Dendritic cell treated with granulocyte-macrophage colony-stimulating factor and Interleukin-4, amounts not matched to agents 40 ng/mL and 50 ng/mL, for 4 days (primary cell): ENCODE results near the gene UQCRC2.
"Not testable (repeated sequence)": the region's sequence is repeated elsewhere in the genome, so short reads cannot be mapped to it uniquely, and the experiment has no call there.

Experiments
- H3K27ac Mint-ChIP-seq: one replicate; pipeline ENCODE4 v1.8.0; 2022; ENCODE audit warnings: mild to moderate bottlenecking, mixed read lengths
- H3K27me3 Mint-ChIP-seq: one replicate; pipeline ENCODE4 v1.8.0; 2022; ENCODE audit warnings: mild to moderate bottlenecking, mixed read lengths
- H3K36me3 Mint-ChIP-seq: one replicate; pipeline ENCODE4 v1.8.0; 2022; ENCODE audit warnings: low read depth, mixed read lengths
- H3K4me1 Mint-ChIP-seq: one replicate; pipeline ENCODE4 v1.8.0; 2022; ENCODE audit warnings: low read depth, mixed read lengths
- H3K4me3 Mint-ChIP-seq: one replicate; pipeline ENCODE4 v1.8.0; 2022; ENCODE audit warnings: mild to moderate bottlenecking, moderate library complexity, mixed read lengths
- H3K9me3 Mint-ChIP-seq: one replicate; pipeline ENCODE4 v1.8.0; 2022; ENCODE audit warnings: mixed read lengths
- intact Hi-C: fragments of 100-400 bp; cut with micrococcal nuclease; formaldehyde crosslinking; loops from one replicate; pipeline ENCODE4 v1.15.0; 2022

UQCRC2 gene

DNA sequence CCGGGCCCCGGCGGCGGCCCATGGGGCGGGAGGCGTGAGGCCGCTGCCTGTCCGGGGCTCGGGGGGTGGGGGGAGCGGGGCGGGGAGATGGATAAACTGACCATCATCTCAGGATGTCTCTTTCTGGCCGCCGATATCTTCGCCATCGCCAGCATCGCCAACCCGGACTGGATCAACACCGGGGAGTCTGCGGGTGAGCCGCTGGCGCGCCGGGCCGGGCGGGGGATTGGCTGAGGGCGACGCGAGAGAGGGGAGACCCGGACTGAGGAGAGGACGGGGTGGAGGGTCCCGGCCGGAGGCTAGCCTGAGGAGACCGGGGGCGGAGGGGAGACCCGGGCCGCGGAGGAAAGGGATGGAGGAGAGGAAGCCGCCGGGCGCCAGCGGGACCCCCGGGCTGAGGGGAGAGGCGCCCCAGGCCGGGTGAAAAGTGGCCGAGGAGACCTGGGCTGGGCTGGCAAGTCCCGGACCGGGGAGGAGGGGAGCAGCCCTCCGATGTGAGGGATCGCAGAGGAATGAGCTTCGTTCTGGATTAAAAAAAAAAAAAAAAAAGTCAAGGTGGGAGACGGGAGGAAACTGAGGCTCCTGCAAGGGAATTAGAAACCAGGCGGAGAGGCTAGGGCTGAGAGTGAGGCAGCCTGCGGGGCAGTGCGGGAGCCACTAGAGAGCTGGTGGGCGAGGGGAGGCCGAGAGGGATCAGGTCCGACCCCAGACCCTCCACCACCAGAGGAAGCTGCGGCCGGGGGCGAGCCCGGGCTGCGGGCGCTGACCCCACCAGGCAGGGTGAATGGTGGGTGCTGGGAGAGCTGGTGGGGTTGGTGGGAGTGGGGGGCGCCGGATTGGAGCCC lies 55.3 kb downstream of the UQCRC2 start:
- Mint-ChIP-seq H3K4me3 (peak overlapping the region; percentile 96), H3K36me3 (peaks cover 18% of the 10 kb centered on the region), H3K9me3 (no peaks in the 10 kb centered on the region), H3K27ac (peak overlapping the region; percentile 88), H3K4me1 (peaks cover 44% of the 10 kb centered on the region), H3K27me3 (peaks cover 10% of the 10 kb centered on the region)
- intact Hi-C loops: no loop called here

DNA sequence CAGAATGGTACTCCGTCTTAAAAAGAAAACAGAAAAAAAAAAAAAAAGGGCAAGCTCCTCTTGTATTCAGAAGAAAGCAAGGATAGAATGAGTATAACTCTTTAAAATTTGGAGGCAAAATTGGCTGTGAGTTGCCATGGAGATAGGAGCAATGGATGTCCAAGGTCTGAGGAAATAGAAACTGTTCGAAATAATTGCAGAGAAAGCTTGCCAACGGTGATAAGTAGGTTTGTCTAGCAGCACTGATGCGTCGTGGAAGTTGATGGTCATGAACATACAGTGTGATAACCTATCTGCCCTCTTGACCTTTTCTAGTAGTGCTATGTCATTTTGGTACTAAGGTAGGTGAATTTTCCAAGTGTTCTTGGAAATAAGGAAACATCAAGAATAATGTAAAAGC lies 57.7 kb downstream of the UQCRC2 start:
- intact Hi-C loops: no loop called here
- Mint-ChIP-seq H3K4me3 (no peak overlapping the region), H3K27me3 (peaks cover 6% of the 10 kb centered on the region), H3K27ac (no peak overlapping the region), H3K9me3 (no peaks in the 10 kb centered on the region), H3K36me3 (peaks cover 18% of the 10 kb centered on the region), H3K4me1 (peaks cover 59% of the 10 kb centered on the region)

DNA sequence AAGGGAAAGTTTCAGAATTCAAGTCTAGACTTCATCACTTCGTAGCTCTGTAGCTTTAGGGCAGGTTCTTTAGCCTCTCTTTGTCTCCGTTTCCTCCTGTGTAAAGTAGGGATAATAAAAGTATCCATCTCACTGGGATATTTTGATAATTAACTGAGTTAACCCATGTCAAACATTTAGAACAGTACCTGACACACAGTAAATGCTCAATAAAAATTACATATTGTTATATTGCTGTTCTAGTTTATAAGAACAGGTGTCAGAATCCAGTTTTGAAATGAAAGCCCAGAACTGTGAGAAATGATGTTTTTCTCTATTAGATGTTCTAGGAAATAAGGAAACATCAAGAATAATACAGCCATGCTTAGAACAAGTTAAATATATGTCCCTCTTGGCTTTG lies 59.1 kb downstream of the UQCRC2 start:
- Mint-ChIP-seq H3K9me3 (no peaks in the 10 kb centered on the region), H3K36me3 (peaks cover 18% of the 10 kb centered on the region), H3K27ac (no peak overlapping the region), H3K27me3 (peaks cover 1% of the 10 kb centered on the region), H3K4me1 (peaks cover 61% of the 10 kb centered on the region), H3K4me3 (no peak overlapping the region)
- intact Hi-C loops: no loop called here

DNA sequence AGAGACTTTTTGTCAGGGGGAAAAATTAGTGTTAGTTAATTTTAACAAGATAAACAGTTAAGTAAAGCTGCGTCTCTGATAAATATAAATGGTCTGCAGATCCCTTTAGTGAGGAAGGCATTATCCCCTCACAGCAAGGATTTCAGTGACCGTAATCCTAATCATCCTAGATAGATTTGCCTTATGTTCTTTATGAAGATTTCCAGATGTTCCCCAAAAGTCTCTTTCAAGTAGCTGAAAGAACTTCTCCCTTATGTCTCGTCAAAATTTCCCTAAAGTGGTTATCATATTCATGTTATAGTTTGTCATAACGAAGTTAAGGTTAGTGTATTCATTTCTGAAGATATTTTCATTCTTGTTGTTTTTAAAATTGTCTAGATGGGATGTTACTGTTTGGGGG lies 60.3 kb downstream of the UQCRC2 start:
- Mint-ChIP-seq H3K27ac (no peak overlapping the region), H3K4me1 (peaks cover 60% of the 10 kb centered on the region), H3K36me3 (peaks cover 8% of the 10 kb centered on the region), H3K27me3 (no peaks in the 10 kb centered on the region), H3K4me3 (no peak overlapping the region), H3K9me3 (no peaks in the 10 kb centered on the region)
- intact Hi-C loops: no loop called here

DNA sequence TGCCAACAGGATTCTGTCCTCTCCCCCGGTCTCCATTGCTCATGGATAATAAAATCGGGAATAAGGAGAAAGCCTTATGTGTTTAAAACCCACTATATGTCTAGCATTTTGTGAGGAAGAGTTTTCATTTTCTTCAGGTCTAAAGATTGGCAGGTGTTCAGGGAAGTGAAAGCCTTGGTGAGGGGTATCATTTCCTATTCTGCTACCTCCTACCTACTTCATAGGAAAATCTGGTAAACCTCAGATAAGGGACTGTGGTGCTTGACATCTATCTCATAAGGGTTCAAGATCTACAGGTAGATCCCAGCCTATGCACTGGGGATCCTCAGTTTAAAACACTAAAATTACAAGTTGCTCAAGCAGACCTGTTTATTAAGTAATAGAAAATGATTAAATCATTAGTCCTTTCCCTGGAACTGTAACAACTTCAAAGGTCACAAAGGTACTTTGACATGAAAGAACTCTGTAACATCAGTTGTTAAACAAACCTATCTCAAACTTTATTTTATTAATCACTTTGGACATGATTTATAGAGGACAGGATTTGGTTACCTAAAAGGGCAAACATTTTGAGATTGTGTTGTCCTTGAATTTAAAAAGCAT lies 61.2 kb downstream of the UQCRC2 start:
- no peaks in the 10 kb centered on the region for H3K27me3 Mint-ChIP-seq
- intact Hi-C loops: no loop called here
- peaks cover 60% of the 10 kb centered on the region for H3K4me1 Mint-ChIP-seq
- H3K9me3 Mint-ChIP-seq: no peaks in the 10 kb centered on the region
- H3K36me3 Mint-ChIP-seq: peaks cover 6% of the 10 kb centered on the region
- H3K27ac Mint-ChIP-seq: no peak overlapping the region
- no peak overlapping the region for H3K4me3 Mint-ChIP-seq

DNA sequence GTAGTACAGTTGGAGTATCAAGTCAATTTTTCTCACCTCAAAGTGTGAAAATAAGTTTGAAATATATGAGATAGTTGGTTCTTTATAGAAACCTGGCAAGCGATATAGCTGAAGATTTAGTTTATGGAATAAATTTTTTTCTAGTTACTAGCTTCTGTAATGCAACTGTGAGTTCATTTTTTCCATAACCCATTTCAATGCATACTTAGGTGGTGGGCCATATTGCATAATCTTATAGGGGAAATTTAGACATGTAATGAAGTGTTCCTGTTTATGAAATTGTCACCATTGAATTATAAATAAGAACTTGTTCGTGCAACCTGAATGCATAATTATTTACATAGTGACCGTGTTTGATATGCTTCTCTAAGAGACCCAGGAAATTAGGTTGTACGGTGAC lies 63.8 kb downstream of the UQCRC2 start:
- Mint-ChIP-seq H3K27ac (no peak overlapping the region), H3K27me3 (no peaks in the 10 kb centered on the region), H3K4me1 (peaks cover 48% of the 10 kb centered on the region), H3K9me3 (no peaks in the 10 kb centered on the region), H3K4me3 (no peak overlapping the region), H3K36me3 (no peaks in the 10 kb centered on the region)
- intact Hi-C loops: no loop called here

DNA sequence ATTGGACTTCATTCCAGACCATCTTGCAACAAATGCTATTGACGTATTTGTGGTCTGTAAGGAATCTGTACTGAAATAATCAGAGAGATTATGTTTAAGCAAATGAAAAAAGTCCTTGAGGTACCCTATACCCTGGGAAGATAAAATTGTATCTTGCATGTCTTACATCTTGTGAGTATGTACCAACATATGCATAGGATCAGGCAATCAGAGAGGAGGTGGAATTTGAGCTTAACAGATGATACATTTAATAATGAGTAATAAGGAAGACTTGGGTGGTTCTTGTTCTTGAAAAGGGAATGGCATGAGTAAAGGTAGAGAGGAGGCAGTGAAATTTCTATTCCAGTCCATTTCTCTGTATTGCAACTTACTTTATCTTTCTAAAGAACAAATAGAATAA lies 65.4 kb downstream of the UQCRC2 start:
- Mint-ChIP-seq H3K27ac (no peak overlapping the region), H3K36me3 (no peaks in the 10 kb centered on the region), H3K4me1 (peaks cover 46% of the 10 kb centered on the region), H3K4me3 (no peak overlapping the region), H3K9me3 (no peaks in the 10 kb centered on the region), H3K27me3 (no peaks in the 10 kb centered on the region)
- intact Hi-C loops: no loop called here

DNA sequence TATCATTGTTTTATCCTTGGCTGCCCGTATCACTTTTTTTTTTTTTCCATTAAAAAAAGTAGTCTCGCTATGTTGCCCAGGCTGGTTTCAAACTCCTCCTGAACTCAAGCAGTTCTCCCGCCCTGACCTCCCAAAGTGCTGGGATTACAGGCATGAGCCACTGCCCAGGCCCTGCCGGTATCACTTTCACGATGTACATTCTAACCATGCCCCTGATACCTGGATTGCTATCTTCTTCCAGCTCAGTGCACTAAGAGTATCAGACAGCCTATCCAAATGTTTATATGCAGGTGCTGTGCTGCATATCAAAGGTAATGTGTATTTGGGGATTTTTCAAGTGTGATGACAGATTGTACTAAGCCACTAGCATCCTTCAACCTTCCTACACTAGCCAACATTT lies 69.0 kb downstream of the UQCRC2 start:
- H3K27ac Mint-ChIP-seq: no peak overlapping the region
- intact Hi-C loops: no loop called here
- H3K4me1 Mint-ChIP-seq: peaks cover 28% of the 10 kb centered on the region
- H3K9me3 Mint-ChIP-seq: no peaks in the 10 kb centered on the region
- H3K4me3 Mint-ChIP-seq: no peak overlapping the region
- no peaks in the 10 kb centered on the region for H3K36me3 Mint-ChIP-seq
- H3K27me3 Mint-ChIP-seq: no peaks in the 10 kb centered on the region

DNA sequence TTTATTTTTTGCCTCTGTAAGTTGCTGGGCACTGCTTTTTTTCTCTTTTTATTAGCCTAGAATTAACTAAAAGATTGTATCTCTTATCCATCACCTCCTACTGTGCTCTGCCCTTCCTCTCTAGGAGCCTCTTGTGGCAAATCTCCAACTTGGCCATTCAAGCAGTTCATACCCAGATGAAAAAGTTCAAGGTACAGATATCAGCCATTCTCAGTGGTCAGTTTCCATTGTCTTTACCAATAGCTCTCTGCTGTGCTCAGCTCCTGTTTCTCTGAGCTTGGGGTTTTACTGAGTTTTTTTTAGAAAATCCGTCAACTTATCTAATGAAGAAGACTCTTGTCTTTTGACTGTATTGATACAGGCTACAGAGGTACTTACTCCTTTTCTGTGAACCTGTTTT lies 70.3 kb downstream of the UQCRC2 start:
- no peak overlapping the region for H3K4me3 Mint-ChIP-seq
- no peaks in the 10 kb centered on the region for H3K36me3 Mint-ChIP-seq
- H3K9me3 Mint-ChIP-seq: no peaks in the 10 kb centered on the region
- intact Hi-C loops: no loop called here
- peaks cover 22% of the 10 kb centered on the region for H3K4me1 Mint-ChIP-seq
- no peak overlapping the region for H3K27ac Mint-ChIP-seq
- H3K27me3 Mint-ChIP-seq: no peaks in the 10 kb centered on the region

DNA sequence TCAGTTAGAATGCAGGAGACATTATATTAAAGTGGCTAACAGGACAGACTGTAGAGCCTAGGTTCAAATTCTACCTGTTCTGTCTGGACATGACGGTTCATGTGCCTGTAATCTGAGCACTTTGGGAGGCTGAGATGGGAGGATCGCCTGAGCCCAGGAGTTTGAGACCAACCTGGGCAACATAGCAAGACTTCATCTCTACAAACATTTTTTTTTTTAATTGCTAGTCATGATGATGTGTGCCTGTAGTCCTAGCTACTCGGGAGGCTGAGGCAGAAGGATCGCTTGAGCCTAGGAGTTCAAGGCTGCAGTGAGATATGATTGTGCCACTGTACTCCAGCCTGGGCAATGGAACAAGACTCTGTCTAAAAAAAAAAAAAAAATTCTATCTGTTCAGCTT lies 71.6 kb downstream of the UQCRC2 start:
- H3K9me3 Mint-ChIP-seq, H3K27me3 Mint-ChIP-seq, H3K36me3 Mint-ChIP-seq, H3K27ac Mint-ChIP-seq, H3K4me3 Mint-ChIP-seq, intact Hi-C loops: not testable (repeated sequence)
- H3K4me1 Mint-ChIP-seq: peaks cover 10% of the 10 kb centered on the region

DNA sequence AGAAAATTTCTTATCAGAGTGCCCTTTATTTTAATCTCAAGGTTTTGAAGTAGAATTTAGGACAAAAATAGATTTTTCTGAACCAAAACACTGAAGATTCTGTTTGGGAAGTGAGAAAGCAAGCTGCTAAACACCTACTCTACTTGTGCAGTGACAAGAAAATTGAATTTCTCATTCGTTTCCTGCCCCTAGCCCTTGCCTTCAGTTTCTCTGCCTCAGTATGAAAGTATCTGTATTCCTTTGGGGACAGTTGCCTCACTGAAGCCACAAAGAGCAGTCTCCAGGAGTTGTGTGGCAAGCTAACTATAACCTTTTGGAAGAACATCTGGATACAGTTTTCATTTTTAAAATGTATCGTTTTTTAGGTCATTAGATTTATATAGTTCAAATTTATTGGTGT lies 74.5 kb downstream of the UQCRC2 start:
- Mint-ChIP-seq H3K9me3 (peaks cover 19% of the 10 kb centered on the region), H3K27ac (no peak overlapping the region), H3K4me3 (no peak overlapping the region), H3K4me1 (peaks cover 4% of the 10 kb centered on the region), H3K36me3 (peaks cover 30% of the 10 kb centered on the region), H3K27me3 (no peaks in the 10 kb centered on the region)
- intact Hi-C loops: no loop called here

DNA sequence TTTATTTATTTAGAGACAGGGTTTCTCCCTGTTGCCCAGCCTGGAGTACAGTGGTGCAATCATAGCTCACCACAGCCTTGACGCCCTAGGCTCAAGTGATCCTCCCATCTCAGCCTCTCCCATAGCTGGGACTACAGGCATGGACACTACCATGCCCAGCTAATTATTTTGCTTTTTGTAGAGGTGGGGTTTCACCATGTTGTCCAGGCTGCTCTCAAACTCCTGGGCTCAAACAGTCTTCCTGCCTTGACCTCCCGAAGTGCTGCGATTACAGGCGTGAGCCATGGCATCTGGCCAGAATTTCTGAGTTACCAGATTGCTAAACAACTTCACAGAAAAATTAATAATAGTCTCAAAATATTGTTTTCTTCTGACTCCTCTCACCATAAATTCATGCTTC lies 76.5 kb downstream of the UQCRC2 start:
- Mint-ChIP-seq H3K36me3 (peaks cover 38% of the 10 kb centered on the region), H3K4me3 (no peak overlapping the region), H3K27me3 (no peaks in the 10 kb centered on the region), H3K27ac (no peak overlapping the region), H3K4me1 (peaks cover 10% of the 10 kb centered on the region), H3K9me3 (peaks cover 19% of the 10 kb centered on the region)
- intact Hi-C loops: no loop called here

DNA sequence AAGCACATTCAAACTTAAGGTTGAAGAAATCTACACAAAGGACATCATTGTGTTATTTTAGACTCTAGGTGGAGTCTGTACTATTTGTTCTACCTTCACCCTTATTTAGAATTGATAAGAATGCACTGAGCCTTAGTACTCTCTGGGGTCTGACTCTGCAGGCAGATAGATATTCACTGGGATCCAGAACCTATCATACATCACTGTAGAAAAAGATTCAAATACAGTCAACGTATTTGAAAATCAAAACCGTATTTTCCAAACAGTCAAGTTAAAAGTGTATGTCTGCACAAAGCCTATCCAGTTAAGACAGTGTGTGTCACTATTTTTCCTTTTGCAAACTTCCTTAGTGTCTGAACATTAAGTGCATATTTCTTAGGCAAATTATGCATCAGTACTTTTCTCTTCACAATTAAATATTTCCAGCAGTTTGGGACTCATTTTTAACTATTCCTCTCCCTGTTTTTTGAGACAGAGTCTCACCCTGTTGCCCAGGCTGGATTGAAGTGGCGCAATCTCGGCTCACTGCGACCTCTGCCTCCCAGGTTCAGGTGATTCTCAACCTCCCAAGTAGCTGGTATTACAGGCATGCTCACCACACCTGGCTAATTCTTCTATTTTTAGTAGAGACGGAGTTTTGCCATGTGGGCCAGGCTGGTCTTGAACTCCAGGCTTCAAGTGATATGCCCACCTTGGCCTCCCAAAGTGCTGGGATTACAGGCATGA lies 77.1 kb downstream of the UQCRC2 start:
- Mint-ChIP-seq H3K4me1 (peaks cover 15% of the 10 kb centered on the region), H3K36me3 (peaks cover 38% of the 10 kb centered on the region), H3K9me3 (peaks cover 19% of the 10 kb centered on the region), H3K4me3 (no peak overlapping the region), H3K27me3 (no peaks in the 10 kb centered on the region), H3K27ac (no peak overlapping the region)
- intact Hi-C loops: no loop called here

DNA sequence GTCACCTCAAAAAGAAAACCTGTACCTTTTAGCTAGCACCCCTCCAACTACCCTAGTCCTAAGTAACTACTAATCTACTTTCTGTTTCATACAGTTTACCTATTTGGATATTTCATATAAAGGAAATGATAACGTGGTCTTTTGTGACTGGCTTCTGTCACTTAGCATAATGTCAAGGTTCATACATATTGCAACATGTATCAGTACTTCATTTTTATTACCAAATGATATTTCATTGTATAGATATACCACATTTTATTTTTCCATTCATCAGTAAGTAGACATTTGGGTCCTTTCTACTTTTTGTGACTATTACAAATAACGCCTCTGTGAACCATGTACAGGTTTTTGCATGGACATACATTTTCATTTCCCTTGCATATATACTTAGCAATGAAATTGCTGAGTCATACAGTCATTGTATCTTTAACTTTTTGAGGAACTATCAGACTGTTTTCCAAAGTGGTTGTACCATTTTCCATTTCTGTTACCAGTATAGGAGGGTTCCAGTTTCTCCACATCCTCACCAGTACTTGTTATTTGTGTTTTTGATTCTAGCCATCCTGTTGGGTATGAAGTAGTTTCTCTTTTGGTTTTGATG lies 78.4 kb downstream of the UQCRC2 start:
- Mint-ChIP-seq H3K36me3 (peaks cover 39% of the 10 kb centered on the region), H3K4me1 (peaks cover 12% of the 10 kb centered on the region), H3K4me3 (no peak overlapping the region), H3K27me3 (no peaks in the 10 kb centered on the region), H3K27ac (no peak overlapping the region), H3K9me3 (peaks cover 19% of the 10 kb centered on the region)
- intact Hi-C loops: no loop called here
